ENCODE data around the gene NCOA7. TPM values are rescaled to one million over a fixed set of nuclear protein-coding genes. Genes with fewer than 3 reads are reported as not detected.
A peak's percentile ranks its signal among the peaks of the same experiment; 100 is the strongest.

Gene NCOA7
- total RNA-seq, 4 donors from 2014 or later = 6.8 to 14.9 (median 13.3) TPM

DNA sequence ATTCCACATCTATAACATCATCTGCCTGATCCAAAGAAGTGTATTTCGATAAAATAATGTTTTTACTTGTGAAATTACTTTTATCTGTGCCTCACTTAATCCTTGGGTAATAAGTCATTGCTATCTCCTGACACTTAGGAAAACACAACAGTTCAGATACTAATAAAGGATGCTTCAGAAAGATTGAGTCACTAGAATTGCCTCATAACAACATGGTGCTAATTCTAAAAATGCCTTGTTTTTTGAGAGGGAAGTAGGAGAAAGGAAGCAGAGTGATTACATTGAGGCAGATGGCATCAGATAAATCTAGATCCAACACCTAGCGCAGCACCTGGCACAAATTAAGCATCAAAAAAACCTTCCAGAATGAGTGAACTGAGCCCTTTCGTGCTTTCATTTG lies 69.0 kb downstream of the NCOA7 start:
- no peak for TF ChIP-seq POLR2A (IDR thresholded peaks at IDR 0.05)
- TF ChIP-seq, protein P1, sequence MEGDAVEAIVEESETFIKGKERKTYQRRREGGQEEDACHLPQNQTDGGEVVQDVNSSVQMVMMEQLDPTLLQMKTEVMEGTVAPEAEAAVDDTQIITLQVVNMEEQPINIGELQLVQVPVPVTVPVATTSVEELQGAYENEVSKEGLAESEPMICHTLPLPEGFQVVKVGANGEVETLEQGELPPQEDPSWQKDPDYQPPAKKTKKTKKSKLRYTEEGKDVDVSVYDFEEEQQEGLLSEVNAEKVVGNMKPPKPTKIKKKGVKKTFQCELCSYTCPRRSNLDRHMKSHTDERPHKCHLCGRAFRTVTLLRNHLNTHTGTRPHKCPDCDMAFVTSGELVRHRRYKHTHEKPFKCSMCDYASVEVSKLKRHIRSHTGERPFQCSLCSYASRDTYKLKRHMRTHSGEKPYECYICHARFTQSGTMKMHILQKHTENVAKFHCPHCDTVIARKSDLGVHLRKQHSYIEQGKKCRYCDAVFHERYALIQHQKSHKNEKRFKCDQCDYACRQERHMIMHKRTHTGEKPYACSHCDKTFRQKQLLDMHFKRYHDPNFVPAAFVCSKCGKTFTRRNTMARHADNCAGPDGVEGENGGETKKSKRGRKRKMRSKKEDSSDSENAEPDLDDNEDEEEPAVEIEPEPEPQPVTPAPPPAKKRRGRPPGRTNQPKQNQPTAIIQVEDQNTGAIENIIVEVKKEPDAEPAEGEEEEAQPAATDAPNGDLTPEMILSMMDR (IDR thresholded peaks at IDR 0.05) = no peak
- H3K4me3 ChIP-seq (ENCODE audit: low read depth, poor library complexity, severe bottlenecking) = no peak overlapping the region
- intact Hi-C loops (cut with DNase I; ENCODE audit: low total_unique reads) = loop anchor here (5.0 kb wide), 1 partner anchor 93 kb away; no protein-coding TSS in a partner anchor
- DNase-seq (ENCODE audit: low spot score in 2 of 2) = no peak
- 83 to 92% methylated on average over 3 of the region's 3 CpGs for WGBS, 2 donors

DNA sequence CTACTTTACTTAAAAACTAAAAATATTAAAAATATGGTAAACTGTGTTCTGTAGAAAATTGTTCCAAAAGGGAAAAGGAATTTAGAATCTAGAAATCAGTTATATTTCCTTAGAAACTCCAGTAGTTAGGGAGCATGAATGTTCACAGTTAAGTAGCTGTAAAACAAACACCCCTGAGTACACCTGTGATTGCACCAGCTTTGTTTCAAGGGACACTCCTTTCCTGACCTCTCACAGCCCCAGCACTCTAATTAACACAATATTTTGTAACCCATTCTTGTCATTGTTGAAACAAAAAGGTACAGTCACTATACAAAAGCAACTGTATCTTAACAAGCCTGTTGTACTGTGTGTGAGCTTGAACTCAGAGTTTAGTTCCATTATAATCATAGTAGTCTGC lies 72.3 kb downstream of the NCOA7 start:
- TF ChIP-seq, protein P1 (IDR thresholded peaks at IDR 0.05) = no peak
- no peak for TF ChIP-seq POLR2A (IDR thresholded peaks at IDR 0.05)
- no peak overlapping the region for H3K4me3 ChIP-seq (ENCODE audit: low read depth, poor library complexity, severe bottlenecking)
- no peak for DNase-seq (ENCODE audit: low spot score in 2 of 2)
- intact Hi-C loops (cut with DNase I; ENCODE audit: low total_unique reads) = no loop called here

DNA sequence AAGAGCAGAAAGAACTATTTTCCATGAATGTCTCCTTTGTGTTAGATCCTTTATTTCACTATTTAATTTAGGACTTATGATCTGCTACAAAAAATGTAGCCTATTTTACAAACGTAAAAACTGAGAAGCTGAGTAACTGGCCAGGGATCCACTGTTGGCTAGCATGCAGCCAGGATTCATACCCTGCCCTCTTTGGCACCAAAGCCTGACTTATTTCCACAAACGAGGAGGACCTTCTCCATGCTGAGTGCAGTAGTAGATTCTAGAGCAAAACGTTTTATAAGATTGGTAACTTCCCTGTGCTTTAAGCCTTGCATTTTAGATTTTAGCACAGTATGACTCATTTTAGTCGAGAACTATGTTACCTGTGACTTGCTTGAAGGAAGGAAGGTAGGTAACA lies 74.3 kb downstream of the NCOA7 start:
- DNase-seq (ENCODE audit: low spot score in 2 of 2) = no peak
- 40 to 63% methylated on average over 4 of the region's 4 CpGs for WGBS, 2 donors
- H3K4me3 ChIP-seq (ENCODE audit: low read depth, poor library complexity, severe bottlenecking) = no peak overlapping the region
- TF ChIP-seq, protein P1 (IDR thresholded peaks at IDR 0.05) = no peak
- TF ChIP-seq POLR2A (IDR thresholded peaks at IDR 0.05) = no peak
- intact Hi-C loops (cut with DNase I; ENCODE audit: low total_unique reads) = no loop called here

DNA sequence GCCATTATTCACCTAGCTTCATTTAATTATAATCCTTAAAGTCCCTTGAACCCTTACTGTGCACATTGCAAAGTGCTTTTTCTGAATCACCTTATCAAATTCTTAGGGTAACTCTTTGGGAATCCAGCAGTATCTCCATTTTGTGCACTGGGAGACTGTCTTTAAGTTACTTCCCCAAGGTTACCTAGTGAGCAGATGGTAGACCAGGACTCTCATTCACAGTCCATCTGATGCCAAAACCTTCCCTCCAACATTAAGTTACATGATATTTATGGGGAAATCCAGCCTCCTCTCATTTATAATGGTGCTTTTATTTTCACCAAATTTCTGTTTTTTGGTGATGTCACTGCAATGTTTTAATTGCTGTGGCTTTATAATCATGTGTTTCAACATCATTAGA lies 75.7 kb downstream of the NCOA7 start:
- intact Hi-C loops (cut with DNase I; ENCODE audit: low total_unique reads) = no loop called here
- DNase-seq (ENCODE audit: low spot score in 2 of 2) = no peak
- TF ChIP-seq, protein P1 (IDR thresholded peaks at IDR 0.05) = no peak
- no peak for TF ChIP-seq POLR2A (IDR thresholded peaks at IDR 0.05)
- no peak overlapping the region for H3K4me3 ChIP-seq (ENCODE audit: low read depth, poor library complexity, severe bottlenecking)

DNA sequence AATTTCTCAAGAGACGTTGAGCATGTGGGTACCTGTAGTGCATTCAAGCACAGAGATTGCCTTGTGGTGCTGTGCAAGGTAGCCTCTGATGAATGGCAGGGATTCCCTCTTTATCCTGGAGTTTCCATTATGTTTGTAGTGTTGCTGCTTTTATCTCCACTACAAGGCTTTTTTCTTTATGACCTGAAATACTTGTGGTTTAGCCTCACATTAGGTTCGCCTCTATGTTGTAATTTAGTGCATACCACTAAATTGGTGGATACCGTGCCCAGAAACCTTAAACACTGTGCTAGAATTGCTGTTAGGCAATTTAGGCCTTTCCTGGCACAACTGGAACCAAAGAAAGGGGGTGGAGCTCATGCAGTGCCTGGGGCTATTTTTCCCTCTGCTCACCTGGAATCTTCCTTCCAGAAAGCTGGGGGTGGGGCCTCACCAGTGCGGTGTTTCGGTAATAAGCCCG lies 76.8 kb downstream of the NCOA7 start:
- intact Hi-C loops (cut with DNase I; ENCODE audit: low total_unique reads) = no loop called here
- DNase-seq (ENCODE audit: low spot score in 2 of 2) = peak in 1 of 2 donors; percentile 25
- no peak overlapping the region for H3K4me3 ChIP-seq (ENCODE audit: low read depth, poor library complexity, severe bottlenecking)
- TF ChIP-seq, protein P1 (IDR thresholded peaks at IDR 0.05) = no peak
- TF ChIP-seq POLR2A (IDR thresholded peaks at IDR 0.05) = no peak
- 48 to 61% methylated on average over 6 of the region's 6 CpGs for WGBS, 2 donors

DNA sequence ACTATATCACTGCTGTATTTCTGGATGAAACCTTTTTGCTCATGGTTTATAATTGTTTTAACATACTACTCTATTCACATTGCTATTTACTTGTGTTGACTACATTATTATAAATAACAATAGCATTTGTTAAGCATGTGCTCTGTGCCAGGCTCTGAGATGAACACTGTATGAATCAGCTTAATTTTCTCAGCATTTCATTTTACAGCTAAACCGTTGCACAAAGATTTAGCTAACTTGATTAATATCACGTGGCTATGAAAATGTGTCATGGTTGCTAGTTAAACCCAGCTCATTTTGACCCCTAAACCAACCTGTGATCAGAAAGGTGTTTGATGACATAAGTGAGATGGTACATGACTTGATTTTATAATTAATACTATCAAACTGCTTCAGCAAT lies 77.5 kb downstream of the NCOA7 start:
- no peak overlapping the region for H3K4me3 ChIP-seq (ENCODE audit: low read depth, poor library complexity, severe bottlenecking)
- TF ChIP-seq, protein P1 (IDR thresholded peaks at IDR 0.05) = no peak
- TF ChIP-seq POLR2A (IDR thresholded peaks at IDR 0.05) = no peak
- DNase-seq (ENCODE audit: low spot score in 2 of 2) = no peak
- WGBS, 2 donors = 40 to 43% methylated on average over 2 of the region's 2 CpGs
- intact Hi-C loops (cut with DNase I; ENCODE audit: low total_unique reads) = no loop called here
